K562 (cell line): ENCODE results near the gene DUSP28. TPM values are rescaled to one million over a fixed set of nuclear protein-coding genes. Genes with fewer than 3 reads are reported as not detected.
A peak's percentile ranks its signal among the peaks of the same experiment; 100 is the strongest.

ENCODE experiments used
- ATAC-seq: fragments of 200-7000 bp; cut with Tn5 transposase; 3 replicates; pipeline ENCODE4 v1.9.1; 2020; ENCODE audit warnings: moderate library complexity
- BruUV-seq: library from RNA; stranded (reverse); fragments of 400-500 nt; replicated peaks from 2 replicates; lab custom pipeline; 2021; lab: Mats Ljungman, UMichigan
- CTCF ChIA-PET: fragments of 300-600 bp; formaldehyde crosslinking; extraction: SDS; loops from one replicate; lab custom pipeline; 2021; ENCODE audit warnings: low intra/inter-chr PET ratio; lab: Yijun Ruan, JAX
- POLR2A ChIA-PET: fragments of 300-600, 350-650 bp; sonication (Branson Sonifier 250); formaldehyde crosslinking; extraction: SDS; loops from one replicate; lab custom pipeline; 2021; ENCODE audit warnings: antibody characterized with exemption, inconsistent platforms; lab: Yijun Ruan, JAX
- DNase-seq, 4 experiments: peaks; one replicate each; pipeline versions ENCODE4 v3.0.0 to v3.0.0-alpha.2; 2011 to 2018; ENCODE audit warnings: low spot score in 3 of 4, mixed read lengths in 3 of 4; ENCODE audit errors: extremely low read depth in 1 of 4
- FAIRE-seq: peaks from 2 replicates; lab custom pipeline; 2011; peaks lifted over from hg19 to GRCh38; lab: Jason Lieb, UNC
- H2AFZ ChIP-seq: 2 replicates; pipeline ENCODE4 v1.6.0; 2011; ENCODE audit warnings: low read depth, low read length, control low read depth, inconsistent platforms
- H3K27ac ChIP-seq: fragments of 200-600 bp; 3 replicates; pipeline ENCODE4 v1.8.0; 2011; ENCODE audit warnings: low read depth, mild to moderate bottlenecking, control low read depth, inconsistent platforms, low read length, moderate library complexity, mixed read lengths; ENCODE audit errors: extremely low read depth
- H3K27me3 ChIP-seq, 2 experiments: fragments of 300-600 bp in 1 of 2; 2 replicates in 1 of 2; 3 replicates in 1 of 2; pipeline versions ENCODE4 v1.6.0 to v1.8.0; 2011; ENCODE audit warnings: inconsistent platforms in 2 of 2, low read length in 2 of 2, mild to moderate bottlenecking in 1 of 2, mixed read lengths in 1 of 2, moderate library complexity in 1 of 2; ENCODE audit not compliant: control insufficient read depth in 2 of 2, insufficient read depth in 2 of 2
- H3K36me3 ChIP-seq: fragments of 300-600 bp; 3 replicates; pipeline ENCODE4 v1.8.0; 2011; ENCODE audit warnings: mild to moderate bottlenecking, low read length, inconsistent platforms; ENCODE audit not compliant: control insufficient read depth, insufficient read depth
- H3K4me1 ChIP-seq, 2 experiments: fragments of 200-600 bp in 1 of 2; replicated peaks in 1 of 2; 2 replicates in 1 of 2; 3 replicates in 1 of 2; pipeline versions ENCODE4 v1.5.1 to v1.8.0; 2011; ENCODE audit warnings: inconsistent platforms in 2 of 2, low read length in 2 of 2, mild to moderate bottlenecking in 1 of 2, mixed read lengths in 1 of 2, moderate library complexity in 1 of 2; ENCODE audit not compliant: control insufficient read depth in 2 of 2, insufficient read depth in 2 of 2
- H3K4me2 ChIP-seq: 2 replicates; pipeline ENCODE4 v1.6.1; 2011; ENCODE audit warnings: low read length, control low read depth, inconsistent platforms, mixed read lengths; ENCODE audit not compliant: insufficient read depth
- H3K4me3 ChIP-seq: fragments of 200-600 bp; sonication (generic), shearing (Covaris generic); 2 replicates; pipeline ENCODE4 v1.5.1; 2016; ENCODE audit warnings: control low read depth, inconsistent platforms
- H3K79me2 ChIP-seq: fragments of 200-600 bp; 3 replicates; pipeline ENCODE4 v1.8.0; 2011; ENCODE audit warnings: low read length, inconsistent platforms; ENCODE audit not compliant: control insufficient read depth, insufficient read depth
- H3K9ac ChIP-seq, 2 experiments: 2 replicates each; pipeline versions ENCODE4 v1.6.0 to v1.6.1; 2011; ENCODE audit warnings: low read depth in 2 of 2, low read length in 2 of 2, control low read depth in 1 of 2, inconsistent platforms in 1 of 2, mild to moderate bottlenecking in 1 of 2, mixed read lengths in 1 of 2; ENCODE audit not compliant: insufficient read depth in 1 of 2
- H3K9me1 ChIP-seq: one replicate; pipeline ENCODE4 v1.6.0; 2011; ENCODE audit warnings: inconsistent platforms, mild to moderate bottlenecking, low read length, moderate library complexity; ENCODE audit not compliant: control insufficient read depth, insufficient read depth
- H3K9me3 ChIP-seq: replicated peaks from 2 replicates; pipeline ENCODE4 v1.5.1; 2011; ENCODE audit warnings: low read depth, low read length, inconsistent platforms; ENCODE audit not compliant: control insufficient read depth, insufficient read depth
- H4K20me1 ChIP-seq: replicated peaks from 2 replicates; pipeline ENCODE4 v1.6.1; 2011; ENCODE audit warnings: low read length, inconsistent platforms, mixed read lengths; ENCODE audit not compliant: control insufficient read depth, insufficient read depth
- CHD1 ChIP-seq: fragments of 200-600 bp; sonication (generic); IDR thresholded peaks from one replicate; pipeline ENCODE4 v1.6.1; 2012; ENCODE audit warnings: mild to moderate bottlenecking, moderate library complexity, low read length, inconsistent platforms
- MED1 ChIP-seq: sonication (generic); formaldehyde crosslinking; IDR thresholded peaks from 2 replicates; pipeline ENCODE4 v1.8.1; 2023; ENCODE audit warnings: missing genetic modification reagents, borderline replicate concordance
- POLR2G ChIP-seq: fragments of 200-400 bp; formaldehyde crosslinking; IDR thresholded peaks from 2 replicates; pipeline ENCODE4 v1.6.1; 2017; ENCODE audit warnings: low read depth, mild to moderate bottlenecking, antibody characterized with exemption, low read length, moderate library complexity
- RBFOX2 ChIP-seq: fragments of 200-400 bp; formaldehyde crosslinking; IDR thresholded peaks from 2 replicates; pipeline ENCODE4 v1.6.1; 2017; ENCODE audit warnings: low read depth, mild to moderate bottlenecking, low read length, moderate library complexity
- WGBS: fragments of 100-300 bp; shearing (Covaris generic); methylation state at CpG from one replicate; pipeline ENCODE4 v1.1.6; 2016; ENCODE audit warnings: low coverage, mixed read lengths; ENCODE audit not compliant: insufficient coverage; ENCODE audit errors: missing lambda C conversion rate; 5-methylcytosine and 5-hydroxymethylcytosine counted together
- in situ Hi-C: fragments of 300-500 bp; cut with MboI; formaldehyde crosslinking; loops from 4 replicates; pipeline ENCODE4 v1.15.0; 2018; ENCODE audit warnings: inconsistent platforms, mixed read lengths
- intact Hi-C: fragments of 100-400 bp; cut with micrococcal nuclease; formaldehyde crosslinking; loops from 2 replicates; pipeline ENCODE4 v1.14.2; 2022
- polyA plus RNA-seq, 8 experiments: library from polyadenylated mRNA; depleted of rRNA in 4 of 8; stranded (reverse) in 5 of 8; unstranded in 3 of 8; fragments of >200 nt; fragmentation: Nextera tagmentation in 2 of 8; fragmentation: Illumina TruSeq in 1 of 8; extraction: Ambion mirVana in 2 of 8; extraction: Trizol in 1 of 8; gene quantifications; 2 replicates each; pipeline versions ENCODE4 v1.2.1 to v1.2.3, GENCODE V29; 2011 to 2014; ENCODE audit warnings: inconsistent platforms in 1 of 8, missing spikeins in 1 of 8
- total RNA-seq, 7 experiments: library from RNA; depleted of rRNA in 6 of 7; stranded (reverse); fragments of >200 nt in 6 of 7; fragmentation: Illumina TruSeq in 2 of 7; extraction: Trizol in 2 of 7; gene quantifications; 2 replicates each; pipeline versions ENCODE4 v1.2.1 to v1.2.3, GENCODE V29; 2011 to 2021; ENCODE audit warnings: low replicate concordance in 1 of 7
- TF ChIP-seq, protein P1 (sequence below): fragments of 450-650 bp; IDR thresholded peaks from 2 replicates; pipeline ENCODE4 v1.6.1; 2017; ENCODE audit warnings: antibody characterized with exemption

The DUSP28 gene
- total and polyA plus RNA-seq, 9 of the 15 experiments (the other 6 are each of a cell fraction or from before 2014, with no cell fraction given) = 2.8 to 8.1 (median 4.2) TPM

GRCh38 chr2:240573516-240574385, 13.6 kb downstream of the DUSP28 start:
- no peak overlapping the region for H3K4me3 ChIP-seq
- no peaks in the 10 kb centered on the region for H3K9me3 ChIP-seq
- peaks cover under 1% of the 10 kb centered on the region for H3K9me1 ChIP-seq
- in situ Hi-C loops = no loop called here
- ATAC-seq (no peak), DNase-seq (no peak), FAIRE-seq (no peak)
- peaks cover 37% of the 10 kb centered on the region; the same call in 1 of the 3 replicates for H3K36me3 ChIP-seq
- BruUV-seq = no TSS peak
- WGBS = 90% methylated on average over 2 of the region's 37 CpGs
- intact Hi-C loops = no loop called here
- H3K27ac ChIP-seq = no peak overlapping the region
- no peaks in the 10 kb centered on the region for H4K20me1 ChIP-seq
- H3K27me3 ChIP-seq = no peaks in the 10 kb centered on the region
- TF ChIP-seq, protein P1, sequence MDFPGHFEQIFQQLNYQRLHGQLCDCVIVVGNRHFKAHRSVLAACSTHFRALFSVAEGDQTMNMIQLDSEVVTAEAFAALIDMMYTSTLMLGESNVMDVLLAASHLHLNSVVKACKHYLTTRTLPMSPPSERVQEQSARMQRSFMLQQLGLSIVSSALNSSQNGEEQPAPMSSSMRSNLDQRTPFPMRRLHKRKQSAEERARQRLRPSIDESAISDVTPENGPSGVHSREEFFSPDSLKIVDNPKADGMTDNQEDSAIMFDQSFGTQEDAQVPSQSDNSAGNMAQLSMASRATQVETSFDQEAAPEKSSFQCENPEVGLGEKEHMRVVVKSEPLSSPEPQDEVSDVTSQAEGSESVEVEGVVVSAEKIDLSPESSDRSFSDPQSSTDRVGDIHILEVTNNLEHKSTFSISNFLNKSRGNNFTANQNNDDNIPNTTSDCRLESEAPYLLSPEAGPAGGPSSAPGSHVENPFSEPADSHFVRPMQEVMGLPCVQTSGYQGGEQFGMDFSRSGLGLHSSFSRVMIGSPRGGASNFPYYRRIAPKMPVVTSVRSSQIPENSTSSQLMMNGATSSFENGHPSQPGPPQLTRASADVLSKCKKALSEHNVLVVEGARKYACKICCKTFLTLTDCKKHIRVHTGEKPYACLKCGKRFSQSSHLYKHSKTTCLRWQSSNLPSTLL = no peak
- no peak for TF ChIP-seq MED1
- TF ChIP-seq POLR2G = peak; percentile 44
- peak; percentile 36; the same call in 1 of the 2 replicates for TF ChIP-seq RBFOX2
- TF ChIP-seq CHD1 = no peak
- ChIA-PET POLR2A (interaction anchor here (1.3 kb wide), 1 partner anchor 13 kb away, joined by 6 read pairs; the partner anchor contains the start of gene CAPN10), CTCF (no interaction called here)
- peaks cover 28% of the 10 kb centered on the region for H3K79me2 ChIP-seq
- no peak overlapping the region for H3K4me2 ChIP-seq
- H3K9ac ChIP-seq = no peak overlapping the region
- no peak overlapping the region for H2AFZ ChIP-seq
- H3K4me1 ChIP-seq = peaks cover 6 to 53% of the 10 kb centered on the region in 2 experiments; a peak in 4 of 5 replicates
